Psoas muscle (tissue), 8 donors: ENCODE data around the gene CELA3A. TPM values are rescaled to one million over a fixed set of nuclear protein-coding genes. Genes with fewer than 3 reads are reported as not detected.

Experiments
- ATAC-seq, 4 donors: fragments of 200-7000 bp; cut with Tn5 transposase; one replicate each; pipeline ENCODE4 v1.9.1; 2020; ENCODE audit warnings: moderate library complexity in 3 of 4, mild to moderate bottlenecking in 2 of 4
- DNase-seq, 2 donors: peaks; one replicate each; pipeline ENCODE4 v3.0.0-alpha.2; 2020
- H3K27ac ChIP-seq: fragments of 200-600 bp; one replicate; pipeline ENCODE4 v1.8.0; 2022
- H3K27me3 ChIP-seq, 3 donors: fragments of 200-600 bp in 1 of 3; one replicate each; pipeline versions ENCODE4 v1.6.1 to v1.8.0; 2013 to 2022; ENCODE audit warnings: low read length in 2 of 3, mild to moderate bottlenecking in 2 of 3, moderate library complexity in 1 of 3; ENCODE audit not compliant: insufficient read depth in 3 of 3
- H3K36me3 ChIP-seq, 2 donors: fragments of 200-600 bp in 1 of 2; one replicate each; pipeline versions ENCODE4 v1.6.1 to v1.8.0; 2013 to 2022; ENCODE audit warnings: low read depth in 1 of 2, mild to moderate bottlenecking in 1 of 2, moderate library complexity in 1 of 2; ENCODE audit not compliant: insufficient read depth in 1 of 2
- H3K4me1 ChIP-seq: fragments of 200-600 bp; one replicate; pipeline ENCODE4 v1.8.0; 2022
- H3K4me3 ChIP-seq: fragments of 200-600 bp; one replicate; pipeline ENCODE4 v1.8.0; 2022; ENCODE audit warnings: mild to moderate bottlenecking
- H3K9me3 ChIP-seq: fragments of 200-600 bp; one replicate; pipeline ENCODE4 v1.8.0; 2022
- WGBS, 3 donors: extraction: QIAGEN DNeasy Blood & Tissue Kit; methylation state at CpG; one replicate each; pipeline versions ENCODE4 v1.1.6 to v1.1.7; 2013; 5-methylcytosine and 5-hydroxymethylcytosine counted together
- intact Hi-C, 2 donors: fragments of 100-400 bp; cut with DNase I; formaldehyde crosslinking; loops; one replicate each; pipeline versions ENCODE4 v1.11.0 to v1.14.2; 2022
- polyA plus RNA-seq, 3 donors: library from polyadenylated mRNA; stranded (reverse); fragments of 200-250 nt; gene quantifications; one replicate each; pipeline ENCODE4 v1.2.3, GENCODE V29; 2013
- total RNA-seq, 4 donors: library from RNA; stranded (reverse); fragmentation: NEBNext Ultra II Directional in 2 of 4; extraction: Animal tissue kit (Norgen Biotek cat#: 25700) in 2 of 4; gene quantifications; one replicate each; pipeline versions ENCODE4 v1.2.1 to v1.2.4, GENCODE V29; 2021 to 2023
- TF ChIP-seq, protein P1 (sequence below): fragments of 200-600 bp; IDR thresholded peaks from one replicate; pipeline ENCODE4 v1.8.0; 2022; ENCODE audit warnings: antibody characterized with exemption
- donor health status: healthy with polysubstance abuse.
- donor health status: DM: no; HTN: no; CAD: no; lungs with moderate emphysema.
- donor health status: Bipolar disorder and iron deficiency.
- donor health status: healthy.
- donor health status: DM: yes; HTN: yes; CAD: no.
- donor health status: DM: no; HTN: no; CAD: no.
- donor health status: DM: no; HTN: no; CAD: no.
- donor health status: DM: yes; HTN: yes; CAD: no.

Gene CELA3A
- total and polyA plus RNA-seq, 7 donors, result 0.62 to 4.0 (median 1.4) TPM; not detected in 3

DNA sequence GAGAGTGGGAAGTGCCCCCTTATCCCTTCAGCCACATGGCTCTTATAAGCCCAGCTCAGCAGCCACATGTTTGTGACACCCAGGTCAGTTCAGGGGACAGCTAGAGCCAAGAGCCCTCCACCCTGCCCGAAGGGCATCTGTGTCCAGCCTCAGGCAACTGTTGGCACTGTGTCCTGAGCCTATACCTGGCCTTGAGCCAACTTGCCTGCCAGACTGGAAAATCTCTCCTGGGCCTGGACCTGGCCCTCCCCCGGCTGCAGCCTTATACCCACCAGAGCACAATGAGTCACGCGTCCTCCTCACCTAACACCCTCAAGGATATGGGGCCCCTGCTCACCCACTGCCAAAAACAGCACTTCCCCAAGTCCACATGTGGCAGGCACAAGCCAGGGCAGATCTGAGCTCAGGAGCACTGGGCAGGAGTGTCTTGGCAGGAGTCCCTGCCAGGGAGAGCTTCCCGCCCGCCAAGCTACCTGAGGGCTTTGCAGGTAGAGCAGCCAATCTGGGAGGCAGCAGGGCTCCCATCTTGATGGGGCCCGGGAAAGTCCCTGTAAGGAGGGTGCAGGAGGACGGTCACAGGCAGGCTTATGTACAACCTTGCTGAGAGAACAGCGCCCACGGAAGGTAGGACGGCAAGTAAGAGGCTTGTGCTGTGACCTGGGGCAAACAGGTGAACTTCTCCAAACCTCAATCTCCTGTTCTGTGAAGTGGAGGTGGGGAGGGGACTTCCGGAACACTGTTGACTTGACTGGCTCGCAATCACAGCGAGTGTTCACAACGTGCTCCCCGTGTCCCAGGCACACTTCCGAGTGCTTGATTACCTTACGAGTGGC lies 44.5 kb upstream of the CELA3A start:
- intact Hi-C loops, result no loop called here
- peak overlapping the region; percentile 61 for H3K27ac ChIP-seq

DNA sequence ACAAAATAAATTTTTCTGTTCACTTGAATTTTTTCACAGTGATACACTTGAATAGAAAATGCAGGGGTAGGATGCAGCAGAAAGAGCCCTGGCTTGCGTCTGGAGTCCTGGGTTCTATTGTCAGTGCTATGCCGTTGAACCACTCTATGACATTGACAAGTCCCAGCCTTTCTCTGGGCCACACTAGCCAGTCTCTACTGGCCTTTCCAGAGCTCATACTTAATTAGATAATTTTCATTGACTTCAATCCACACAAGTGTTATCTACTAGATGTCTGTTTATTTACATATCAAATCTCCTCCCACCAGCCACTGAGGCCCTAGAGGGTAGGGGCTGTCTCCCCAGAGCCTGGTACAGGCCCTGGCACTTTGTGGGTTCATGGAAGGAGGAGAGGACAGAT lies 40.1 kb upstream of the CELA3A start:
- Histone ChIP-seq H3K27me3 (no peaks in the 10 kb centered on the region), H3K27ac (no peak overlapping the region), H3K4me3 (no peak overlapping the region), H3K36me3 (no peaks in the 10 kb centered on the region), H3K4me1 (peaks cover 6% of the 10 kb centered on the region), H3K9me3 (no peaks in the 10 kb centered on the region)
- TF ChIP-seq, protein P1, sequence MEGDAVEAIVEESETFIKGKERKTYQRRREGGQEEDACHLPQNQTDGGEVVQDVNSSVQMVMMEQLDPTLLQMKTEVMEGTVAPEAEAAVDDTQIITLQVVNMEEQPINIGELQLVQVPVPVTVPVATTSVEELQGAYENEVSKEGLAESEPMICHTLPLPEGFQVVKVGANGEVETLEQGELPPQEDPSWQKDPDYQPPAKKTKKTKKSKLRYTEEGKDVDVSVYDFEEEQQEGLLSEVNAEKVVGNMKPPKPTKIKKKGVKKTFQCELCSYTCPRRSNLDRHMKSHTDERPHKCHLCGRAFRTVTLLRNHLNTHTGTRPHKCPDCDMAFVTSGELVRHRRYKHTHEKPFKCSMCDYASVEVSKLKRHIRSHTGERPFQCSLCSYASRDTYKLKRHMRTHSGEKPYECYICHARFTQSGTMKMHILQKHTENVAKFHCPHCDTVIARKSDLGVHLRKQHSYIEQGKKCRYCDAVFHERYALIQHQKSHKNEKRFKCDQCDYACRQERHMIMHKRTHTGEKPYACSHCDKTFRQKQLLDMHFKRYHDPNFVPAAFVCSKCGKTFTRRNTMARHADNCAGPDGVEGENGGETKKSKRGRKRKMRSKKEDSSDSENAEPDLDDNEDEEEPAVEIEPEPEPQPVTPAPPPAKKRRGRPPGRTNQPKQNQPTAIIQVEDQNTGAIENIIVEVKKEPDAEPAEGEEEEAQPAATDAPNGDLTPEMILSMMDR, result no peak
- intact Hi-C loops, result loop anchor here (5.0 kb wide), 2 partner anchors 64 to 79 kb away; no protein-coding TSS in a partner anchor
- ATAC-seq (no peak), DNase-seq (no peak)
- 77 to 91% (median 86%) methylated on average over 2 of the region's 2 CpGs for WGBS, 3 donors

More for the DNA sequence above, 44.5 kb upstream of the CELA3A start:
- peaks cover 6% of the 10 kb centered on the region for H3K4me1 ChIP-seq
- no peak overlapping the region for H3K4me3 ChIP-seq
- no peaks in the 10 kb centered on the region for H3K27me3 ChIP-seq
- H3K9me3 ChIP-seq, result no peaks in the 10 kb centered on the region
- TF ChIP-seq, protein P1, result no peak
- DNase-seq (peak in 1 of 2 donors; percentile 52), ATAC-seq (peak in 3 of 4 donors; percentile 29 to 37 (median 34))
- 68 to 76% (median 73%) methylated on average over 18 of the region's 18 CpGs for WGBS, 3 donors
- no peaks in the 10 kb centered on the region for H3K36me3 ChIP-seq

DNA sequence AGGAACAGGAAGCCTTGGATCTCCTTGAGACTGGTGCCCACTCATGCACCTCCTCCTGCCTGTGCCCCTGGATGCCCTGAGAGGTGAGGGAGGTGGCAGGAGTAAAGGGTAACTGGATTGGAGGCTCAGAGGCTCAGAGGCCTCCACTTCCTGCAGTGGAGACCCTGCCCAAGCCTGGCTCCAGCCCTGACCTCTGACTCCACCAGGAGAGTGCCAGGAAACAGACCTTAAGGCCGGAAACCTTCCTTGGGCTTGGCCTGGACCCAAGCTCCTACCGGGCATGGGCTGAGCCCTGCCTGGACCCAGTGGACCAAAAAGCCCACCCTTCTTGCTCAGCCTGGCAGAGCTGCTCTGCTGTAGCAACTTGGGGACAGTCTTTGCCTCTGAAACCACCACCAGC lies 39.7 kb upstream of the CELA3A start:
- DNase-seq (peak in 1 of 2 donors; percentile 39), ATAC-seq (no peak)
- TF ChIP-seq, protein P1, result no peak
- no peak overlapping the region for H3K27ac ChIP-seq
- no peaks in the 10 kb centered on the region for H3K36me3 ChIP-seq
- H3K4me1 ChIP-seq, result peaks cover 6% of the 10 kb centered on the region
- H3K9me3 ChIP-seq, result no peaks in the 10 kb centered on the region
- no peak overlapping the region for H3K4me3 ChIP-seq
- intact Hi-C loops, result loop anchor here (5.0 kb wide), 2 partner anchors 64 to 79 kb away; no protein-coding TSS in a partner anchor
- H3K27me3 ChIP-seq, result no peaks in the 10 kb centered on the region
- 37 to 53% (median 50%) methylated on average over 2 of the region's 2 CpGs for WGBS, 3 donors

DNA sequence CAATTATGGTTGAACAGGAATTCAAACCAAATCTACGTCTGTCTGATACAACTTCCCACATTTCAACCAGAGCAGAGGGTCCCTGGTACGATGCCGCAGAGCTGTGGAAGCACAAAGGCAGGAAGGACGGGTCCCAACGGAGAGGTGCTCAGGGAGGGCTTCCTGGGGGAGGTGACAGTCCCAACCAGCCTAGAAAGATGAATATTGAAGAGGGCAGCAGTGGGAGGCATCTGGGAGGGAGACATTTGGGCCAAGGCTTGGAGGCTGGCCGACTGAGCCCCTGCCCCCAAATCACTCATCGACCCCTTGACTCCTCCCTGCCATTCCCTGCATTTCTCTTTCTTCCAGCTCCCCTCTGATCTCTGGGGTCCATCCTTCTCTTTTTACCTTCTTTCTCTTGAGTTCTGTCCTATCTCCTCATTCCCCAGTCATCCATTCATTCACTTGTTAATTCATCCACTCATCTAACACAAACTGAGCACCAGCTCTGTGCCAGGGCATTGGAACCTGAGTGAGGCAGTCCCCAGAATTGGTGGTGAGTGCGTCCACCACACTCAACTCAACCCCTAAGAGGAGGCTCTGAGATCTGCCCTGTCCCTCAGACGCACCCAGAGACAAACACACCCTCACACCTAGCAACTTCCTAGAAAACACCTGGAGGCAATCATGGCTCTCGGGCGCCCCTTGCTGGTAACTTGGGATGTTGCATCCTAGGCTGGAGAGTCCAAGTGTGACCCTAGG lies 37.8 kb upstream of the CELA3A start:
- intact Hi-C loops, result loop anchor here (5.0 kb wide), 2 partner anchors 66 to 81 kb away; no protein-coding TSS in a partner anchor
- 46 to 52% (median 46%) methylated on average over 11 of the region's 11 CpGs for WGBS, 3 donors
- H3K4me3 ChIP-seq, result no peak overlapping the region
- DNase-seq (peak; percentile 76 to 85), ATAC-seq (peak; percentile 90 to 97 (median 92))
- H3K9me3 ChIP-seq, result no peaks in the 10 kb centered on the region
- H3K27ac ChIP-seq, result no peak overlapping the region
- TF ChIP-seq, protein P1, result peak; percentile 93
- no peaks in the 10 kb centered on the region for H3K27me3 ChIP-seq
- no peaks in the 10 kb centered on the region for H3K4me1 ChIP-seq
- H3K36me3 ChIP-seq, result no peaks in the 10 kb centered on the region
